GM18502 (cell line): Measurements from ENCODE around the gene PRKD1.
"Not testable (repeated sequence)": the region's sequence is repeated elsewhere in the genome, so short reads cannot be mapped to it uniquely, and the experiment has no call there.

ENCODE experiments used
- ATAC-seq: cut with Tn5 transposase; IDR thresholded peaks from one replicate; pipeline ENCODE4 v1.9.1; 2021; ENCODE audit warnings: mild to moderate bottlenecking; ENCODE audit not compliant: unreplicated experiment, poor library complexity

The PRKD1 gene

GRCh38 chr14:29752221-29752923, 175.3 kb downstream of the PRKD1 start:
- ATAC-seq = no peak

GRCh38 chr14:29749829-29750228, 177.8 kb downstream of the PRKD1 start:
- no peak for ATAC-seq

GRCh38 chr14:29749327-29749726, 178.3 kb downstream of the PRKD1 start:
- ATAC-seq = no peak

GRCh38 chr14:29745863-29746262, 181.8 kb downstream of the PRKD1 start:
- ATAC-seq = no peak

GRCh38 chr14:29743531-29743930, 184.1 kb downstream of the PRKD1 start:
- ATAC-seq = no peak

GRCh38 chr14:29741909-29742401, 185.7 kb downstream of the PRKD1 start:
- no peak for ATAC-seq

- ATAC-seq = no peak
Measured at GRCh38 chr14:29740491-29740890, 187.2 kb downstream of the PRKD1 start.

- ATAC-seq = no peak
Measured at GRCh38 chr14:29738950-29739349, 188.7 kb downstream of the PRKD1 start.

GRCh38 chr14:29738056-29738455, 189.6 kb downstream of the PRKD1 start:
- ATAC-seq = no peak

GRCh38 chr14:29735459-29735858, 192.2 kb downstream of the PRKD1 start:
- ATAC-seq = no peak

- no peak for ATAC-seq
Measured at GRCh38 chr14:29734732-29735131, 192.9 kb downstream of the PRKD1 start.

- not testable (repeated sequence) for ATAC-seq
Measured at GRCh38 chr14:29726560-29727331, 200.9 kb downstream of the PRKD1 start.

- ATAC-seq = no peak
Measured at GRCh38 chr14:29724991-29725390, 202.7 kb downstream of the PRKD1 start.

- ATAC-seq = no peak
Measured at GRCh38 chr14:29722831-29723230, 204.8 kb downstream of the PRKD1 start.

GRCh38 chr14:29721586-29721985, 206.1 kb downstream of the PRKD1 start:
- ATAC-seq = no peak

GRCh38 chr14:29717901-29718300, 209.7 kb downstream of the PRKD1 start:
- ATAC-seq = no peak

- ATAC-seq = no peak
Measured at GRCh38 chr14:29716150-29716549, 211.5 kb downstream of the PRKD1 start.

GRCh38 chr14:29712601-29713000, 215.0 kb downstream of the PRKD1 start:
- ATAC-seq = no peak

GRCh38 chr14:29710015-29710414, 217.6 kb downstream of the PRKD1 start:
- no peak for ATAC-seq

- no peak for ATAC-seq
Measured at GRCh38 chr14:29709490-29709889, 218.2 kb downstream of the PRKD1 start.

GRCh38 chr14:29706700-29707099, 220.9 kb downstream of the PRKD1 start:
- no peak for ATAC-seq

GRCh38 chr14:29705801-29706200, 221.8 kb downstream of the PRKD1 start:
- no peak for ATAC-seq
